ENCODE measurements around the gene ORC3. TPM values are rescaled to one million over a fixed set of nuclear protein-coding genes. Genes with fewer than 3 reads are reported as not detected.
"Not testable (repeated sequence)": the region's sequence is repeated elsewhere in the genome, so short reads cannot be mapped to it uniquely, and the experiment has no call there.

Gene ORC3
- total and polyA plus RNA-seq, 2 donors (not counting 3 experiments of a cell fraction or from before 2014, with no cell fraction given): 9.2 to 17.9 TPM

- H3K36me3 ChIP-seq (ENCODE audit: control insufficient read depth in 2 of 2, extremely low read depth in 1 of 2, insufficient read depth in 2 of 2, low read length in 2 of 2): no peaks in the 10 kb centered on the region
- ChIA-PET CTCF (interaction anchor here (0.6 to 2.9 kb wide), 3 partner anchors 8 to 548 kb away, joined by 3 to 18 read pairs (median 3); no protein-coding TSS in a partner anchor), POLR2A (no interaction called here)
- BruUV-seq (replicated peaks): no TSS peak
- intact Hi-C loops (cut with micrococcal nuclease): no loop called here
- no peaks in the 10 kb centered on the region for H3K9me3 ChIP-seq (replicated peaks; ENCODE audit: control insufficient read depth, insufficient read depth, low read length)
- H3K27ac ChIP-seq (ENCODE audit: insufficient read depth, low read depth, low read length): no peak overlapping the region
- H3K79me2 ChIP-seq (ENCODE audit: control insufficient read depth, insufficient read depth, low read length): peaks cover 100% of the 10 kb centered on the region
- H3K27me3 ChIP-seq (ENCODE audit: control insufficient read depth in 2 of 2, insufficient read depth in 2 of 2, low read length in 2 of 2): no peaks in the 10 kb centered on the region
- dilution Hi-C loops (cut with MboI; ENCODE audit: extremely low pct_ligation_motif_present, low sequenced_read_pairs): no loop called here
- DNase-seq (ENCODE audit: low read depth, low spot score) (no peak), FAIRE-seq (no peak)
- H3K4me1 ChIP-seq (ENCODE audit: control insufficient read depth, extremely low read depth, insufficient read depth, low read length): no peaks in the 10 kb centered on the region
- H3K4me2 ChIP-seq (ENCODE audit: insufficient read depth, low read length): no peak overlapping the region
- H3K4me3 ChIP-seq (replicated peaks in 1 of 3; ENCODE audit: insufficient read depth in 1 of 3, low read depth in 1 of 3, low read length in 3 of 3): no peak overlapping the region
- no peak overlapping the region for H3K9ac ChIP-seq (replicated peaks; ENCODE audit: extremely low read depth, insufficient read depth, low read length)
- peaks cover 12% of the 10 kb centered on the region for H4K20me1 ChIP-seq (replicated peaks; ENCODE audit: control insufficient read depth, extremely low read depth, insufficient read depth, low read length)
- H3K9me1 ChIP-seq (replicated peaks; ENCODE audit: control insufficient read depth, extremely low read depth, insufficient read depth, low read length): no peaks in the 10 kb centered on the region
- TF ChIP-seq MYC (IDR thresholded peaks at IDR 0.05; ENCODE audit: low read depth, low read length): no peak
- no peak for TF ChIP-seq POLR2AphosphoS5 (IDR thresholded peaks at IDR 0.05; ENCODE audit: insufficient read depth, low read depth, low read length)
- TF ChIP-seq GATA2 (IDR thresholded peaks at IDR 0.05; ENCODE audit: insufficient read depth, insufficient read length, low read depth, low read length): no peak
- no peak for TF ChIP-seq POLR2A (IDR thresholded peaks at IDR 0.05; ENCODE audit: low read depth, low read length)
- no peak for TF ChIP-seq MAX (IDR thresholded peaks at IDR 0.05; ENCODE audit: insufficient read depth, insufficient read length)
- no peak for TF ChIP-seq EZH2 (IDR thresholded peaks at IDR 0.05; ENCODE audit: borderline replicate concordance, low read depth, low read length, severe bottlenecking)
- no peak for TF ChIP-seq FOS (IDR thresholded peaks at IDR 0.05; ENCODE audit: borderline replicate concordance, insufficient read depth, low read length)
- no peak for TF ChIP-seq CTCF (IDR thresholded peaks at IDR 0.05; ENCODE audit: extremely low read depth in 1 of 2, insufficient read depth in 1 of 2, low read depth in 1 of 2, low read length in 2 of 2)
- no peak for TF ChIP-seq JUN (IDR thresholded peaks at IDR 0.05; ENCODE audit: borderline replicate concordance, insufficient read depth, insufficient read length, low read depth)
- no peak overlapping the region for H2AFZ ChIP-seq (ENCODE audit: low read depth, low read length)
These were observed 97.4 kb downstream of the ORC3 start for GRCh38 chr6:87687296-87687695.

GRCh38 chr6:87687893-87688292, 98.0 kb downstream of the ORC3 start:
- ChIA-PET CTCF (interaction anchor here (0.6 to 2.9 kb wide), 2 partner anchors 8 to 11 kb away, joined by 3 to 18 read pairs; no protein-coding TSS in a partner anchor), POLR2A (interaction anchor here (0.5 kb wide), 1 partner anchor 10 kb away, joined by 6 read pairs; no protein-coding TSS in a partner anchor)
- H3K27me3 ChIP-seq (ENCODE audit: control insufficient read depth in 2 of 2, insufficient read depth in 2 of 2, low read length in 2 of 2); H2AFZ ChIP-seq (ENCODE audit: low read depth, low read length); DNase-seq (ENCODE audit: low read depth, low spot score); H3K4me3 ChIP-seq (replicated peaks in 1 of 3; ENCODE audit: insufficient read depth in 1 of 3, low read depth in 1 of 3, low read length in 3 of 3); intact Hi-C loops (cut with micrococcal nuclease); H3K9me1 ChIP-seq (replicated peaks; ENCODE audit: control insufficient read depth, extremely low read depth, insufficient read depth, low read length); H3K4me1 ChIP-seq (ENCODE audit: control insufficient read depth, extremely low read depth, insufficient read depth, low read length); H3K4me2 ChIP-seq (ENCODE audit: insufficient read depth, low read length); H3K27ac ChIP-seq (ENCODE audit: insufficient read depth, low read depth, low read length); FAIRE-seq; BruUV-seq (replicated peaks); H4K20me1 ChIP-seq (replicated peaks; ENCODE audit: control insufficient read depth, extremely low read depth, insufficient read depth, low read length); dilution Hi-C loops (cut with MboI; ENCODE audit: extremely low pct_ligation_motif_present, low sequenced_read_pairs); H3K9ac ChIP-seq (replicated peaks; ENCODE audit: extremely low read depth, insufficient read depth, low read length); H3K9me3 ChIP-seq (replicated peaks; ENCODE audit: control insufficient read depth, insufficient read depth, low read length); H3K36me3 ChIP-seq (ENCODE audit: control insufficient read depth in 2 of 2, extremely low read depth in 1 of 2, insufficient read depth in 2 of 2, low read length in 2 of 2): not testable (repeated sequence)
- peaks cover 100% of the 10 kb centered on the region for H3K79me2 ChIP-seq (ENCODE audit: control insufficient read depth, insufficient read depth, low read length)
